ENCODE measurements around the gene TRAPPC6A.

The TRAPPC6A gene

GRCh38 chr19:45149129-45149528, 28.9 kb downstream of the TRAPPC6A start:
- no peak for DNase-seq (ENCODE audit: low spot score)

DNA sequence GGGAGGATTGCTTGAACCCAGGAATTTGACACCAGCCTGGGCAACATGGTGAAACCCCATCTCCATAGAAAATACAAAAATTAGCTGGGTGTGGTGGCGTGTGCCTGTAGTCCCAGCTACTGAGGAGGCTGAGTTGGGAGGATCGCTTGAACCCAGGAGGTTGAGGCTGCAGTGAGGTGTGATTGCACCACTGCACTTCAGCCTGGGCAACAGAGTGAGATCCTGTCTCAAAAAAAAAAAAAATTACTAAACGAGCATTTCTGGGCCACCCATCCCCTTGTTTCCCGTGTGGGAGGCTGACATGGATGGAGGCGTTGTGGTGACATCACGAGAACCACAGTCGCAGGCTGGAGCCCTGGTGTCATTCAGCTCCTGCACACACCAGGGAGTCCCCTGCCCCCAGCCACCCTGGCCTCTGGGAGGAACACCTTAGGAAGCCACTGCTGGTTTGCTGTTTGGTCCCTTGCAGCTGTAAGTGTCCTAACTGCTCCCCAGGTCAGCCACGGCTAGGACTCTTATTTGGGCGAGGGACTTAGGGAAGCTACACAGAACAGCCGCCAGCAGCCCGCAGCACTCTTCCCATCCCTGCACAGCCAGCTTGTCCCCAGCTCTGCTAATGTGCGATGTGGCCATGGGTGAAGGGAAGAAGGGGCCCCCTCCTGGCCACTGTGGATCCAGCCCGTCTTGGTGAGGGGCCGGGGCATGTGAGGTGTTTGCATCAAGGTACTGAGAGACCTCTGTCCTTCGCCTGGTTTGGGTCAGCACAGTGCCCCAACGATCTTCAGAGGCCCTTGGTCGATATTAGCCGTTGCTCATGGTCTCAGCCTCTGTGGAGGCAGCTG, 30.0 kb downstream of the TRAPPC6A start:
- DNase-seq (ENCODE audit: low spot score) = no peak

- no peak for DNase-seq (ENCODE audit: low spot score)
Measured at GRCh38 chr19:45146741-45147205, 31.3 kb downstream of the TRAPPC6A start.

DNA sequence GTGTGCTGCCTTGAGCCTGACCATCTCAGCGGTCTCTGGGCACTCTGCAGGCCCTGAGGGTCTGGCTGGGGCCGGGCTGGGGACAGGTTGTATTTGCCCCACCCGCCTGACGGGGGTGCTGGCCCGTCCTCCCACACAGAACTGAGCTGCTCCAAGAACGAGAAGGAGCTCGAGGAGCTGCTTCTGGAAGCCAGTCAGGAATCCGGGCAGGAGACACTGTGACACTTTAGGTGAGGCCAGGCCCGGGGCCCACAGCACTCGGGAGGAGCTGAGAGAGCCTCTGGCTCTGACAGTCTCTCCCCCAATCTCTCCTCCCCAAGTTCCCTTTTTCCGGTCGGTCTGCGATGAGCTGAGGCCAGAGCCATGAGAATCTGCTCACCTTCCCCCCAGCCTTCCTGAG, 31.8 kb downstream of the TRAPPC6A start:
- no peak for DNase-seq (ENCODE audit: low spot score)

GRCh38 chr19:45145270-45146189, 32.5 kb downstream of the TRAPPC6A start:
- DNase-seq (ENCODE audit: low spot score) = no peak

DNA sequence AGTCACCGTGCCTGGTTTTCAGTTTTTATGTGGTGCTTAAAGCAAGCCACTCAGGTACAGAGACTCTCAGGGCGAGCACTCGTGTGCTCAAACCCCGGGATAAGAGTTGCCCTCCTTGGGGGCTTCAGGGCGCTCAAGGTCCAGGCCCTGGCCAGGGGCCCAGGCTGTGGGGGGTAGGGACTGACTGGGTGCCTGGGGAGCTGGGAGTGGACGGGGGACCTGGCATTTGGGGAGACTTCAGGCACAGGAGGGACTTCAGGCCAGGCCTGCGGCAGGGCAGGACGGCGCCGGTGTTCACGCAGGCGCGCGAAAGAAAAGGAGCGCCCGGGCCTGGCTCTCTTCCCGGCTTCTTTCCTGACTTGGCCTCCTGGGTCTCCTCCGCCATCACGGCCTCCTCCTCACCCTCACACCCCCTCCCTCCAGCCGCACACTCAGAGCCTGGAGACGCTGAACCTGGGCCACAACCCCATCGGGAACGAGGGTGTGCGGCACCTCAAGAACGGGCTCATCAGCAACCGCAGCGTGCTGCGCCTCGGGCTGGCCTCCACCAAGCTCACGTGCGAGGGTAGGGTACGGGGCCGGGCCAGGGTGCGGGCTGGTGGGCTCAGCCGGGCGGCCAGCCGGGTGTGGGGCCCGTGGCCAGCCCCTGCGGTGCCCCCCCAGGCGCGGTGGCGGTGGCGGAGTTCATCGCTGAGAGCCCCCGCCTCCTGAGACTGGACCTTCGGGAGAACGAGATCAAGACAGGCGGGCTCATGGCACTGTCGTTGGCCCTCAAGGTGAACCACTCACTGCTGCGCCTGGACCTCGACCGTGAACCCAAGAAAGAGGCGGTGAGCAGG, 33.4 kb downstream of the TRAPPC6A start:
- DNase-seq (ENCODE audit: low spot score) = no peak

DNA sequence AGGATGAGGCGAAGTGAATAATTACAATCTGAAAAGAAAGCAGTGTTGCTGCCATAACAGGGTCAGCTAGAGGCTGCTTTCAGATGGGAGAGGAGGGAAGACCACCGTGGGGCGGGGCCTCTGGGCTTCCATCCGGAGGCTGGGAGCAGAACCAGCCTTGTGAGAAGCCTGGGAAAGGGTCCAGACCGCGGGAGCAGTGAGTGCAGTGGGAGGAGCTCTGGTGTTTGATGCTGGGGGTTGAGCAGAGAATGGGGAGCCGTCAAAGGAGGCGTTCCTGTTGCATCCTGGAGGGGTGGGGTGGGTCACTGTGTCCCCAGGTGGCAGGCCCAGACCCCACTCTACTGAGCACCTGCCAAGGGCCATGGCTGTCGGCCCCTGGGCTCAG, 35.3 kb downstream of the TRAPPC6A start:
- no peak for DNase-seq (ENCODE audit: low spot score)

GRCh38 chr19:45142016-45142725, 35.9 kb downstream of the TRAPPC6A start:
- no peak for DNase-seq (ENCODE audit: low spot score)

DNA sequence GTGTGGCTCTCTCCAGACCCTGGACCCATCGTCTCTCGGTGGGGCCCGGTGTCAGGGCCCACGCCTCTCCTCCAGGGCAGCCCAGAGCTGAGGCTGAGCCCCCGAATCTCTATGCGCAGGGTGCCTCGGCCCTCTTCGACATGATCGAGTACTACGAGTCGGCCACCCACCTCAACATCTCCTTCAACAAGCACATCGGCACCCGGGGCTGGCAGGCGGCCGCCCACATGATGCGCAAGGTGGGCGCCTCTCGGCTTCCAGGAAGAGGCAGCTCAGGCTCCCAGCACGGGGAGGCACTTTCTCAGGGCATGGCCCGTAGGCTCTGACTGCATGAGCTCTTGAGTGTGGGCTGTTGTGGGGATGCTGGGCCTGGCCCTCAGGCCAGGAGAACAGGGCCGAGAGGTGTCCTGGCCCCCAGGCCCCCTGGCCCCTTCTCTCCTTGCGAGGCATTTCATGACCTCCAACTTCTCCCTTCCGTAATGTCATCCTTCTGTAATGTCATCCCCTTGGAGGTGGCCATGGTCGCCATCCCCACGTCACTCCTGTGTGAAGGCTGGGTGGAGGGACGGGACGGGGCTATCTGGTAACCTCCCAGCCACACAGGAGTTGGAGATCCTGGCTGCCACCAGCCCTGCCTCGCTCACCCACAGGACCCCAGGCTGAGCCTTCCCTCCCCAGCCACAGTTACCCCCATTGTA, 36.7 kb downstream of the TRAPPC6A start:
- DNase-seq (ENCODE audit: low spot score) = no peak

GRCh38 chr19:45140533-45140932, 37.5 kb downstream of the TRAPPC6A start:
- DNase-seq (ENCODE audit: low spot score) = no peak

- DNase-seq (ENCODE audit: low spot score) = no peak
Measured at GRCh38 chr19:45140144-45140503, 37.9 kb downstream of the TRAPPC6A start.

DNA sequence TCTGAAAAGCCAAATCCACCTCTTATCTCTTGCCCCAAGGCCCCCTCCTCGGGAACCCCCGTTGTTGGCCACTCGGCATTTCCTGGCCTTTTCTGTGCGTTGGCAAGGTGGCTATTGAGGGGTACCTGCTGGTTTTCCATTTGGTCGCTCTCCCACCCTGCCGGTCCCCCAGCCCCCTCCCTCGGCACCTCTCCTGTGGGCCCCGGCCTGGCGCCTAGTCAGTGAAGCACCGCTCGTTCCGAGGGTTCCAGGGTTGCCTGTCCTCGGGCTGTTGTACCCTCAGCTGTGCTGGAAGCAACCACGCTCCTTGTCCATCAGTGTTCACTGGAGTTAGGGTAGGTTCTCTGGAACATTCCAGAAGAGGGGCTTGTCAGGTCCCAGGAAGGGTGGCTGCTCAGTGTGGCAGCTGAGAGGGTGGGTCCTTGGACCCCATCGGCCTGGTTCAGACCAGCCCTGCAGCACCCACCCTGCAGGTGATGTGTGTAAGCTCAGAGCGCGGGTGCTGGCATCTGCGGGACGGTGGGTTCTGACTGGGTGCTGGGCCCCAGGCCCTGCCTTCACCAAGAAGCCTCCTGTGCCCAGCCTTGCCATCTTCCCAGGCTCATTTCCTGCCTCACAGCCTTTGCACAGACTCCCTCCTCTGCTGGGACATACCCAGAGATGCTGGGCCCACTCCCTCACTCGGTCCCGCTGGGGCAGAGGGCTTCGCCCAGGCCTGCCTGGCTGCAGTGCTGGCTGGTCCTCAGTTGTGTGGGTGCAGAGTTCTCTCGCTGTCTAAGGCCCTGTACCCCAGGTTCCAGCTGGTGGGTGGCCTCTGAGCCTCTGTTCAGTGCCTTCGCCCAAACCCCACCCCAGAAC, 38.5 kb downstream of the TRAPPC6A start:
- no peak for DNase-seq (ENCODE audit: low spot score)

- DNase-seq (ENCODE audit: low spot score) = no peak
Measured at GRCh38 chr19:45138303-45138751, 39.7 kb downstream of the TRAPPC6A start.

- no peak for DNase-seq (ENCODE audit: low spot score)
Measured at GRCh38 chr19:45137179-45137761, 40.8 kb downstream of the TRAPPC6A start.

DNA sequence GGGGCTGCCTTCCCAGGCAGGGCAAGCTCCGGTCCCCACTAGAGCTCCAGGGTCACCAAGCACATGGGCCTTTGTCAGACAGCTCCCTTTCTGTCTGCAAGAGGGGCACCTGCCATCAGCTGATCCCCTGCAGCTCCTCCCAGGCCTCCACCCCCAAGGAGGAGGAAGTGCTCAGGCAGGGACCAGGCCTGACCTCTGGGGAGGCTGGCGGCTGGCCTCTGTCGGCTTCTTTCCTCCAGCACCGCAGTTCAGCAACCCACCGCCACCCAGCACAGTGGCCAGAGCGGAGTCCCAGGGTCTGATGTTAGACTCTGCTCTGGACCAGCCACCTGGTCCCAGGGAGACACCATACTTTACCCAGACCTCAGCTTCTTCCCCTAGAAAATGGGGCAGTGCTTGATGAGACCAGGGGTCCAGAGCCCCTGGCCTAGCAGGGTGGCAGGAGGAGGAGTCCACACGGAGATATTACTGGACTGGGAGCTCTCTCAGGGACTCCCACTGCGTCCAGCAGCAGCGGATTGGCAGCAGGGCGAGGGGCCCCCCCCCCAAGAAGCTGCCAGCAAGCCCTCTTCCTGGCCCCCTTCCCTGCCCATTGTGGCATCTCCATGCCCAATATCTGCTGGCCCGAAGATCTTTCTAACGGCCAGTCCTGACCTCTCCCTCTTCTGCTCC, 41.4 kb downstream of the TRAPPC6A start:
- no peak for DNase-seq (ENCODE audit: low spot score)

DNA sequence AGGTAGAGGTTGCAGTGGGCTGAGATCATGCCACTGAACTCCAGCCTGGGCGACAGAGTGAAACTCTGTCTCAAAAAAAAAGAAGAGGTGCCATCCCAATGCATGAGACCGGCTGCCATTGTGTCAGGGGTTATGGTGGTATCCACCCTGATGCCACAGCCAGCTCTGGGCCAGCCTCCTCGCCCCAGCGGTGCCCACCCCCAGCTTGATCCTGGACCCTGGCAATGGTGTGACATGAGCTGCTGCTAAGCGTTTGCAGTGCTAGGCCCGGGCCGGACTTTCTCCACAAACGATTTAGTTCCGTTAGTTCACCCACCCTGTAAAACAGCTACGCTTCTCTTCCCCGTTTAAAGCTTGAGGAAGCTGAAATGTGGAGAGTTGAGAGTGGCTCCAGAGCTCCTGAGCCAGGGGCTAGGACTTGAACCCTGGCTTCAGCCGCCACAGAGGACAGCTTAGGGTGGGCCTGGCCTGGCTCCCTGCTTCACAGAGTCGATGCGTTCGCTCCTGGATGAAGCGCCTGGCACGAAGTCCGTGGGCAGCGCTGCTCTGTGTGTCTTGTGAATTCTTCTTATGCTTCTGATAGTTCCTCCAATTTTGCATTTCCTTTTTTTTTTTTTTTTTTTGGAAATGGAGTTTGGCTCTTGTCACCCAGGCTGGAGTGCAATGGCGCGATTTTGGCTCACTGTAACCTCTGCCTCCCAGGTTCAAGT, 42.7 kb downstream of the TRAPPC6A start:
- no peak for DNase-seq (ENCODE audit: low spot score)

GRCh38 chr19:45133661-45134060, 44.4 kb downstream of the TRAPPC6A start:
- DNase-seq (ENCODE audit: low spot score) = no peak
